Erythroblast (primary cell): ENCODE data around the gene FGF14.

ENCODE experiments used
- GATA1 ChIP-seq: IDR thresholded peaks from 2 replicates; pipeline ENCODE4 v1.6.1; 2011; ENCODE audit warnings: low read depth, mild to moderate bottlenecking, control low read depth, low read length, moderate library complexity
- POLR2A ChIP-seq: IDR thresholded peaks from 2 replicates; pipeline ENCODE4 v1.6.1; 2011; ENCODE audit warnings: mild to moderate bottlenecking, low read length

DNA sequence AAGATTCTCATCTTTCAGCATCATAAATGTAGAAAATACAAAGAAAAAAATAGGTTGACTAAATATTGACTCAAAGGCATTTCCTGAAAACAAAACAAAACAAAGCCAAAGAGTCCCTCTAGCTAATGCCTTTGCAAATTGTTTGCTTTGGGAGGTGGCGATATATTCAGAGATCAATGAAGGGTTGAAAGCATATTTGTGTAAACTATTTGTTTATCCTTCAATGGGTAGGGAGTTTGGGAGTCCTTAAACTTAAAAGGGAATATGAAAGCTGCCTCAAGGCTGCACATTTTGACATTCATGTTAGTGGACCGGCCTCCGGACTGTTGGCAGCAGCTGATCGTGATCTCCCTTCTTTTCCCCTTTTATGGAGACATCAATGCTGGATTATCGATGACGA is 691.9 kb downstream of the FGF14 start:
- TF ChIP-seq POLR2A (no peak), GATA1 (no peak)
